OCI-LY3 (cell line): Measurements from ENCODE around the gene ARHGEF11.

Experiments used
- CTCF ChIP-seq: fragments of 200-600, 300-600 bp; sonication (generic); IDR thresholded peaks from 2 replicates; pipeline ENCODE4 v1.5.1; 2014; ENCODE audit warnings: antibody characterized with exemption, low read length, low read depth
- EZH2phosphoT487 ChIP-seq: fragments of 200-600 bp; shearing (Covaris generic); IDR thresholded peaks from 2 replicates; pipeline ENCODE4 v1.6.1; 2018; ENCODE audit warnings: antibody characterized with exemption, mixed run types, low read depth

GRCh38 chr1:156994277-156994676, 51.3 kb downstream of the ARHGEF11 start:
- TF ChIP-seq CTCF (no peak), EZH2phosphoT487 (no peak)
